ENCODE measurements around the gene SEMA5A. TPM values are rescaled to one million over a fixed set of nuclear protein-coding genes. Genes with fewer than 3 reads are reported as not detected.

SEMA5A gene
- total and polyA plus RNA-seq, 2 donors (not counting 1 experiment from before 2014, with no cell fraction given): not detected

- Histone ChIP-seq H3K27ac (ENCODE audit: low read length in 2 of 2) (no peak overlapping the region), H3K4me1 (ENCODE audit: control insufficient read depth in 2 of 2, insufficient read depth in 2 of 2, low read length in 2 of 2) (no peaks in the 10 kb centered on the region), H3K4me3 (ENCODE audit: control extremely low read depth in 1 of 5, extremely low read depth in 1 of 5, insufficient read depth in 1 of 5, low read depth in 2 of 5, low read length in 4 of 5) (no peak overlapping the region), H3K27me3 (replicated peaks in 1 of 4; ENCODE audit: control extremely low read depth in 1 of 4, control insufficient read depth in 3 of 4, insufficient read depth in 4 of 4, low read length in 3 of 4) (no peaks in the 10 kb centered on the region), H2AFZ (ENCODE audit: insufficient read depth, low read depth, low read length, poor library complexity, severe bottlenecking) (no peak overlapping the region), H3K36me3 (replicated peaks in 1 of 2; ENCODE audit: control extremely low read depth in 1 of 2, control insufficient read depth in 1 of 2, extremely low read depth in 1 of 2, insufficient read depth in 2 of 2, low read length in 1 of 2) (no peaks in the 10 kb centered on the region), H3K9ac (ENCODE audit: low read length) (no peak overlapping the region), H3K79me2 (ENCODE audit: control insufficient read depth, insufficient read depth, low read length) (no peaks in the 10 kb centered on the region), H3K9me3 (ENCODE audit: control extremely low read depth in 1 of 3, control insufficient read depth in 2 of 3, insufficient read depth in 1 of 3, low read length in 2 of 3) (peaks cover 0 to 6% (median 0%) of the 10 kb centered on the region in 3 donors), H4K20me1 (ENCODE audit: control insufficient read depth, insufficient read depth, low read length, poor library complexity, severe bottlenecking) (no peaks in the 10 kb centered on the region), H3K4me2 (replicated peaks; ENCODE audit: low read depth, low read length, poor library complexity, severe bottlenecking) (no peak overlapping the region)
- intact Hi-C loops (cut with micrococcal nuclease): no loop called here
- Mint-ChIP-seq H3K9me3 (ENCODE audit: insufficient read depth) (no peaks in the 10 kb centered on the region), H3K27me3 (no peaks in the 10 kb centered on the region), H3K27ac (no peak overlapping the region), H3K4me1 (no peaks in the 10 kb centered on the region), H3K4me3 (no peak overlapping the region)
- no CpG with 5 or more reads among the region's 2 CpGs for WGBS (ENCODE audit: insufficient coverage)
- CTCF ChIA-PET: no interaction called here
- no peak for ATAC-seq (ENCODE audit: low read depth)
- TF ChIP-seq EZH2 (IDR thresholded peaks at IDR 0.05; ENCODE audit: borderline replicate concordance, insufficient read depth, low read depth, low read length, poor library complexity, severe bottlenecking) (no peak), CTCF (IDR thresholded peaks at IDR 0.05) (no peak)
- POLR2A ChIA-PET: no interaction called here
- DNase-seq: no peak
These were observed 16.4 kb downstream of the SEMA5A start for GRCh38 chr5:9529513-9529912.

GRCh38 chr5:9529041-9529480 is 16.8 kb downstream of the SEMA5A start:
- H3K4me3 ChIP-seq (ENCODE audit: control extremely low read depth in 1 of 5, extremely low read depth in 1 of 5, insufficient read depth in 1 of 5, low read depth in 2 of 5, low read length in 4 of 5): no peak overlapping the region
- Mint-ChIP-seq H3K4me1 (no peaks in the 10 kb centered on the region), H3K27me3 (no peaks in the 10 kb centered on the region), H3K27ac (no peak overlapping the region), H3K4me3 (no peak overlapping the region), H3K9me3 (ENCODE audit: insufficient read depth) (no peaks in the 10 kb centered on the region)
- no peak overlapping the region for H2AFZ ChIP-seq (ENCODE audit: insufficient read depth, low read depth, low read length, poor library complexity, severe bottlenecking)
- H3K36me3 ChIP-seq (replicated peaks in 1 of 2; ENCODE audit: control extremely low read depth in 1 of 2, control insufficient read depth in 1 of 2, extremely low read depth in 1 of 2, insufficient read depth in 2 of 2, low read length in 1 of 2): no peaks in the 10 kb centered on the region
- POLR2A ChIA-PET: no interaction called here
- DNase-seq (no peak), ATAC-seq (ENCODE audit: low read depth) (no peak)
- H3K4me1 ChIP-seq (ENCODE audit: control insufficient read depth in 2 of 2, insufficient read depth in 2 of 2, low read length in 2 of 2): no peaks in the 10 kb centered on the region
- no peaks in the 10 kb centered on the region for H4K20me1 ChIP-seq (ENCODE audit: control insufficient read depth, insufficient read depth, low read length, poor library complexity, severe bottlenecking)
- TF ChIP-seq CTCF (IDR thresholded peaks at IDR 0.05) (no peak), EZH2 (IDR thresholded peaks at IDR 0.05; ENCODE audit: borderline replicate concordance, insufficient read depth, low read depth, low read length, poor library complexity, severe bottlenecking) (no peak)
- H3K9ac ChIP-seq (ENCODE audit: low read length): no peak overlapping the region
- CTCF ChIA-PET: no interaction called here
- no peaks in the 10 kb centered on the region for H3K27me3 ChIP-seq (replicated peaks in 1 of 4; ENCODE audit: control extremely low read depth in 1 of 4, control insufficient read depth in 3 of 4, insufficient read depth in 4 of 4, low read length in 3 of 4)
- intact Hi-C loops (cut with micrococcal nuclease): no loop called here
- peaks cover 0 to 6% (median 0%) of the 10 kb centered on the region in 3 donors for H3K9me3 ChIP-seq (ENCODE audit: control extremely low read depth in 1 of 3, control insufficient read depth in 2 of 3, insufficient read depth in 1 of 3, low read length in 2 of 3)
- 76% methylated on average over 5 of the region's 6 CpGs for WGBS (ENCODE audit: insufficient coverage)
- H3K27ac ChIP-seq (ENCODE audit: low read length in 2 of 2): no peak overlapping the region
- no peak overlapping the region for H3K4me2 ChIP-seq (replicated peaks; ENCODE audit: low read depth, low read length, poor library complexity, severe bottlenecking)
- H3K79me2 ChIP-seq (ENCODE audit: control insufficient read depth, insufficient read depth, low read length): no peaks in the 10 kb centered on the region

Data from B cell (primary cell).